Pons (tissue), 1 donor: Measurements from ENCODE around the gene GPRASP3.

Experiments used
- DNase-seq: peaks from one replicate; pipeline ENCODE4 v3.0.0-alpha.2; 2016; ENCODE audit warnings: low spot score

Gene GPRASP3

DNA sequence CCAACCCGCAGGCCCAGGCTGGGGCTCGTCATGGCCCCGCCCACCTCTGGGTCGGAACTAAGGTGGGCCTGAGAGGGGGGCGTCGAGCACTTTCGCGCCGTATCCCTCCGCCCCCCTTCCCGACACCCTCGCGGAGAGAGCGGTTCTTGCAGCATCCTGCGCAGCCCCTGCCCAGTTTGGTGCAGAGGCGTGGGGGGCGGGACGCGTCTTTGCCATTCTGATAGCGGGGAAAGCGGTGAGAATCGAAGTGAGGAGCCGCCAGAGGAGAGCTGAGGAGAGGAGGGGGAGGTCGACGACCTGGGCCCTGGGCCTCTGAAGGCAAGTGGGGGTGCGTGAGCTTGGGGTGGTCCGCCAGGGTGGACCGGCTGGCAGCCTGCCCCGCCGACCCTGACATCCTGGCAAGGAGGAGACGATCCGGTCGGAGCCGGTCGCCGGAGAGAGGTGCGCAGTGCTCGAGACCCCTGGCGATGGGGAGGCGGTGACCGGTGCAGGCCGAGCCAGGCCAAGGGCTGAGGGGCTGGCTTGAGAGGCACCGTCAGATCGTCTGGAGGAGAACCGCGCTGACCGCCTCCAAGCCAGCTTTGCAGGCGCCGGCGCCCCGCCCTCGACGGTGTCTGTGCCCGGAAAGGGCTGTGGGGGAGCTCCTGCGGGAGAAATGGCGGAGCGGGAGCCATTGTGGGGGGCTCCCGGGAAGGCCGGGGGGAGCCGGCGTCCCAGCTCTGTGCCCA lies 25.5 kb downstream of the GPRASP3 start:
- no peak for DNase-seq

- DNase-seq = no peak
Measured at GRCh38 chrX:102765217-102765616, 44.7 kb downstream of the GPRASP3 start.

GRCh38 chrX:102765809-102766208 lies 45.3 kb downstream of the GPRASP3 start:
- no peak for DNase-seq

- no peak for DNase-seq
Measured at GRCh38 chrX:102767287-102767686, 46.7 kb downstream of the GPRASP3 start.

DNA sequence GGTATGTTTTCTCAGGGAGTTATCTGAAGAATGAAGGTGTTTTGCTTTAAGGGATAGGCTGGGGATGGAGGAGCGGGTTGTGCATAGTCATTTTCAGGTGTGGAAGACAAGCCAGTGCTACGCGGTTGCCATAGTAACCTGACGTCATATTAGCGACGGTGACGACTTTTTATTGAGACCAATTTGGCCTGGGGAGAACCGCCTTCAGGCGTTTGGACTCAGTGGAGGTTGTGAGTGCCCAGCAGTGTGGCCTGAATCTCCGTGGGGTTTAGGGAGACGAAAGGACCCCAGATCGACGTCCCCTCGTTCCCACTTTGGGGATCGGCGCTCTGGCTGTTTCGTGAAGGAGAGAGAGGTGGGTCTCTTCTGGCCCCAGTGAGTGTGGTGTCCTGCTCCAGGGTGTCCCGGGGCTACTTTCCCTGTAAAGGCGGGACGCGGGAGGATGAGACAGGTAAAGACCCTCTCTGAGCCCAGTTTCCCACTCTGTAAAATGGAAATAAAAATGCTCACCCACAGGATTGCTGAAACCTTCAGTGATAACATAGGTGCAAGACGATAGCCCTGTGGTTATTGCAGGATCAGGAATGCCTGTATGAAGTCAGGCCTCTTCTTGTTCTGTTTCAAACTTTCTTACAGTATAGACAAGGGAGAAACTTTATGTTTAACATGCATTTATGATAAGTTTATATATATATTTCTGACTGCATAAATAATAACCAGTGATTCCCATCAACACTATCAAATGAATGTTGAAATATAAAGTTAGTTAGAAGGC lies 48.6 kb downstream of the GPRASP3 start:
- DNase-seq = peak; percentile 72
